ENCODE data around the gene NSA2. TPM values are rescaled to one million over a fixed set of nuclear protein-coding genes. Genes with fewer than 3 reads are reported as not detected.
A peak's percentile ranks its signal among the peaks of the same experiment; 100 is the strongest.
"Not testable (repeated sequence)": the region's sequence is repeated elsewhere in the genome, so short reads cannot be mapped to it uniquely, and the experiment has no call there.

NSA2 gene
- 70.5 and 88.6 TPM in 2 replicates for total RNA-seq (2014; rRNA removed; shearing (Covaris generic))

DNA sequence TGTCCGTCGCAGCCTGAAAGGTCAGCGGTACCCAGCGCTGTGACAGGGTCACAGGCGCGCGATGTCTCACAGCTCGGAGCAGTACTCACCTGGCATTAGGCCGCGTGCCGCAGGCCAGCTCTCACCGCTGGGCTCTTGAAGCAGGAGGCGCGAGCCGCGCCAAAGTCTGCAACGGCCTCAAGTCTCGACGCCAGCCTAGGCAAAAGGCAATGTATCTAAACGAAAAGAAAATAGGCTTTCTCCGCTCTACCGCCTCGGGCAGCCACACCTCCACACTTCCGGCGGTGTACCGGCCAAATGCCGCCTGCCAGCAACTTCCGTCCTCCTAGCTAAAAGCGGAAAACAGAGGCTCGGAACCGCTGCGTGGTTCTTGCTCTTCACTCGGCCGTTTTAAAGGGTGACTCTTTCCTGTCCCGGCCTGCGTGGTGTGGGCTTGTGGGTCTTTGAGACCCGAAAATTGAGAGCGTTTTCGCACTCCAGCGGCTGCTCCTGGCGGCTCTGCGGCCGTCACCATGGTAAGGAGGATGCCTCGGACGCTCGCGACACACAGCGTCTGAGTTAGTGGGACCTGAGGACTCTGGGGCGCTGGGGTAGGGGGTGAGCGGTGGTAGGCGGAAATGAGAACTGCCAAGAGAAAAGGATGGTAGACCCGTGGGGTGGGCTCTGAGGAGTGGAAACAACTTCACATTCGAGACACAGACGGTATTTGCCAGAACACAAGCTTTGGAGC, at the start of gene NSA2, which contains the start of gene GFM2:
Gene NSA2 (plus strand): TSS at position 401 of the 730 bp plus-strand sequence. CDS start 112 bp downstream, at position 513.
Gene GFM2 (minus strand): TSS at position 269 of the 730 bp plus-strand sequence. CDS start 3,375 bp downstream, outside the sequence.
- DNase-seq (ENCODE audit: low read depth), result peak; percentile 90

GRCh38 chr5:74717596-74717995, 49.5 kb upstream of the NSA2 start:
- no peak for DNase-seq (ENCODE audit: low read depth)

DNA sequence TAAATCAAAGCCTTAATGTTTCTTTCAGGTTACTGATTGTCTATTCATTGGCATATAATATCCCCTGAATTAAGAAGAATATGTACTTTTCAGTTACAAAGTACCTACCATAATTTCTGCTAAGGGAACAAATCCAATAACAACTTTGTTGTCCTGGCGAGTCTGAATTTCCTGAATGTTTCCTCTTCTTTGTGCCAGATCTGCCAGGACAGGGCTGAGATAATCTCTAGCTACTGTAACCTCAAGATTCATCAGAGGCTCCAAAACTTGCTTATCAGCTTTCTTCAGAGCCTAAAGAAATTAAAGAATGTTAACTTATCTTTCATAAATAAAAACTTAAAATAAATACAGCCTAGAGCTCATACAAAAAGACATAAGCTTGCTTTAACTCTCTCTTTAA, 44.8 kb upstream of the NSA2 start:
- DNase-seq (ENCODE audit: low read depth), result no peak

- DNase-seq (ENCODE audit: low read depth), result no peak
These were observed 41.7 kb upstream of the NSA2 start for GRCh38 chr5:74725331-74725730.

- no peak for DNase-seq (ENCODE audit: low read depth)
These were observed 30.3 kb upstream of the NSA2 start for GRCh38 chr5:74736759-74737158.

- no peak for DNase-seq (ENCODE audit: low read depth)
These were observed 28.6 kb upstream of the NSA2 start for GRCh38 chr5:74738406-74738805.

DNA sequence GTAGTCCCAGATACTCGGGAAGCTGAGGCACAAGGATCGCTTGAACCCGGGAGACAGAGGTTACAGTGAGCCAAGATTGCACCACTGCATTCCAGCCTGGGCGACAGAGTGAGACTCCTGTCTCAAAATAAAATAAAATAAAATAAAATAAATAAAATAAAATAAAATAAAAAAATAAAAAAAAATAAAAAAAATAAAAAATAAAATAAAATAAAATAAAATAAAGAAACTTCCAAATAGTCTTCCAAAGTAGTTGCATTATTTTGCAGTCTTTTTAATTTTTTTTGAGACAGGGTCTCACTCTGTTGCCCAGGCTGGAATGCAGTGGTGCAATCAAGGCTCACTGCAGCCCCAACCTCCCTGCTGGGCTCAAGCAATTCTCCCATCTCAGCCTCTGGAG, 18.3 kb upstream of the NSA2 start:
- not testable (repeated sequence) for DNase-seq (ENCODE audit: low read depth)

DNA sequence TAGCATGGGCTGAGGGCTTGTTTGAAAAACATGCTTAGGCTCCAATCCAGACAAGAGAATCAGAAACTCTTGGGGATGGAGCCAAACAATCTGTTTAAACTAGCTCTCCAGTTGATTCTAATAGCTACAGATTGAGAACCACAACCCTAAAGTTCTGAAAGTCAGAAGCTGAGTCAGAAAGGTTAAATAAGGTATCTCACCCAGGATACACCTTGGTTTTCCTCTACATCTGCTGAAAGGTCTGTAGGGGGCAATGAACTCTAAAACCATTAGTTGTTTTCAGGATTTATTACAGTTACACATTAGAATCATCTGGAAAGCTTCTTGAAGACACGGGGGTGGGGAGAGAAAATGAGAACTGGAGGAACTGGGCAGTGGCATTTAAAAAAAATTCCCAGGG, 5.8 kb upstream of the NSA2 start:
- no peak for DNase-seq (ENCODE audit: low read depth)

DNA sequence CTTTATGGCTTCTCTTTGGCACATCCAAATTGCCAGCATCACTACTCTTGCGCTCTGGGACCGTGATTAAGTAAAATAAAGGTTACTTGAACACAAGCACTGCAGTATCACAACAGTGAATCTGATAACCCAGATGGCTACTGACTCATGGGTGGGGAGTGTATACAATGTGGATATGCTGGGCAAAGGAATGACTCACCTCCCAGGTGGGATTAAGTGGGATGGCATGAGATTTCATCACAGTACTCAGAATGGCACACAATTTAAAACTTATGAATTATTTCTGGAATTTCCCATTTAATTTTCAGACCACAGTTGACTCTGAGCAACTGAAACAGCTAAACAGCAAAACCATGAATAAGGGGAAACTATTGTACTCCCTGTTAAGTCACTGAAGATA, 4.5 kb upstream of the NSA2 start:
- DNase-seq (ENCODE audit: low read depth), result peak; percentile 77

- DNase-seq (ENCODE audit: low read depth), result no peak
These were observed 3.5 kb upstream of the NSA2 start for GRCh38 chr5:74763504-74763903.

DNA sequence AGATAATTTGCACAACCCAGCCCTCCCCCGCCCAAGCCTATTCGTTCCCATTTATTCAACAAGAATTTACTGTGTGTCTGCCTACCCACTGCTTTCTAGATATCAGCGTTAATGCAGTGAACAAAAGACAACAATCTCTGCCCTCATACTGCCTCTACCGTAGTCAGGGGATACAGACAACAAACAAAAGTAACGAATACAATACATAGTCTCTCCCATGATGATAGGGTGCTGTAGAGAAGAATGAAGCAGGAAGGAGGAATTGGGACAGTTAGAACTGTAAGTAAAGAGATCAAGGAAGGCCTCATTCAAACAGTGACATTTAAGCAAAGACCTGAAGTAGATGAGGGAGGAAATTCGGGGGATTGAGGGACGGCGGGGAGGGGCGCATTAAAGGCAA, 1.8 kb upstream of the NSA2 start:
- DNase-seq (ENCODE audit: low read depth), result peak; percentile 24

DNA sequence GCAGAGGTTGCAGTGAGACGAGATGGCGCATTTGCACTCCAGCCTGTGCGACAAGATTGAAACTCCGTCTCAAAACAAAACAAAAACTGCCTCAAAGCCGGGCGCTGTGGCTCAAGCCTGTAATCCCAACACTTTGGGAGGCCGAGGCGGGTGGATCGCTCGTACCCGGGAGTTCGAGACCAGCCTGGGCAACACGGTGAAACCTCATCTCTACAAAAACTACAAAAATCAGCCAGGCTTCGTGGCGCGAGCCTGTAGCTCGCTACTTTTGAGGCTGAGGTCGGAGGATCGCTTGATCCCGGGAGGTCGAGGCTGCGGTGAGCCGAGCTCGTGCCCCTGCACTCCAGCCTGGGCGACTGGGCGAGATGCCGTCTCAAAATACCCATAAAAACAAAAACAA, 1.1 kb upstream of the NSA2 start:
- DNase-seq (ENCODE audit: low read depth), result no peak

DNA sequence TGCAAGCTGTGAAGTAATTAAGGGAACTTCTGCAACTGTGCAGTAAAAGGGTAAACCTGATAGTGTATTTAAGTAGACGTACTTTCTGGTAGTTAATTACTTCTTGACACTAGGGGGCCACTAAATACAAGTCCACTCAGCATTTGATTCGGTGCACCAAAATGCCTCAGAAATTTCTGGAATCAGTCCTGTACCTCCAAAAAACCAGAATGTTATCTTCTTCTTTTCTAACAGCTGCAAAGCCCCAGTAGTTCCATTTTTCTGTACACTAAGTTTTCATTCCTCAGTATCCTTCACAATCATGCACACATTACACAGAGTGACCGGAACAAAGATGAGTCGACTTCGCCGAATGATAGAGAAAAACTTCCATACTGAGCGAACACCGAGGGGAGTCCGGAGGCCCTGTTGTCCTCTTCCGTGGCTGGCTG, 616 bp upstream of the NSA2 start:
- DNase-seq (ENCODE audit: low read depth), result no peak

- DNase-seq (ENCODE audit: low read depth), result peak; percentile 44
These were observed 497 bp downstream of the NSA2 start for GRCh38 chr5:74767579-74767913.

DNA sequence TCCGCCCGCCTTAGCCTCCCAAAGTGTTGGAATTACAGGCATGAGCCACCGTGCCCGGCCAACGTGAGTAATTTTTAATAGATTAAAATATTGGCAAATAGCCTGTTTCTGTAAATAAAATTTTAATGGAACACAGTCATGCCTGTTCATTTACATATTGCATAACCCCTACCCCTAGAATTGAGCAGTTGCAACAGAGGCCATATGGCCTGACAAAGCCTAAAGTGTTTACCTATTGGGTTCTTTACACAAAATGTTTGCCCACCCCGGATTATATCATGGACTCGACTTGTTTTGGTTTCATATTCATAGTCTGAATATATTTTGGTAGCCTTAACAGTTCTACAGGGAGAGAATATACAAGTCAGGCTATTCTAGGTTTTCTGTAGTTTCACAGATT, 5.3 kb downstream of the NSA2 start:
- no peak for DNase-seq (ENCODE audit: low read depth)

- DNase-seq (ENCODE audit: low read depth), result no peak
These were observed 11.6 kb downstream of the NSA2 start for GRCh38 chr5:74778609-74779008.

GRCh38 chr5:74786851-74787250, 19.8 kb downstream of the NSA2 start:
- DNase-seq (ENCODE audit: low read depth), result no peak

DNA sequence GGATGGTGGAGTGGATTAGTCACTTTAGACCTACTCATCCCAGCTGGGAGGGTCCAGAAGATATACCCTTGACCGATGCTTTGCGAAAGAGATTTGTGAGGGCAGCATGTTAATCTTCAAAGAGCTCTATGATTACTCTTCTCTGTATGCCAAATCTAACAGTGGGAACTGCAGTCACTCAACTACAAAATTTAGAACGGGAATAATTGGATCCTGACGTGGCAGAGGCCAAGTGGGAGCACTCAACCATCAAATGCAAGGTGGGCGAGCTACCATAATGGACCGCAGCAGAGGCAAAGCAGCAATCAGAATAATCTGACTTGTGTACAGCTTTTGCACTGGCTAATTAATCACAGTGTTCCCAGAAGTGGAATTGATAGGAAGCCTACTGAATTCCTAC, 20.4 kb downstream of the NSA2 start:
- DNase-seq (ENCODE audit: low read depth), result no peak

GRCh38 chr5:74791669-74792068, 24.6 kb downstream of the NSA2 start:
- DNase-seq (ENCODE audit: low read depth), result not testable (repeated sequence)

DNA sequence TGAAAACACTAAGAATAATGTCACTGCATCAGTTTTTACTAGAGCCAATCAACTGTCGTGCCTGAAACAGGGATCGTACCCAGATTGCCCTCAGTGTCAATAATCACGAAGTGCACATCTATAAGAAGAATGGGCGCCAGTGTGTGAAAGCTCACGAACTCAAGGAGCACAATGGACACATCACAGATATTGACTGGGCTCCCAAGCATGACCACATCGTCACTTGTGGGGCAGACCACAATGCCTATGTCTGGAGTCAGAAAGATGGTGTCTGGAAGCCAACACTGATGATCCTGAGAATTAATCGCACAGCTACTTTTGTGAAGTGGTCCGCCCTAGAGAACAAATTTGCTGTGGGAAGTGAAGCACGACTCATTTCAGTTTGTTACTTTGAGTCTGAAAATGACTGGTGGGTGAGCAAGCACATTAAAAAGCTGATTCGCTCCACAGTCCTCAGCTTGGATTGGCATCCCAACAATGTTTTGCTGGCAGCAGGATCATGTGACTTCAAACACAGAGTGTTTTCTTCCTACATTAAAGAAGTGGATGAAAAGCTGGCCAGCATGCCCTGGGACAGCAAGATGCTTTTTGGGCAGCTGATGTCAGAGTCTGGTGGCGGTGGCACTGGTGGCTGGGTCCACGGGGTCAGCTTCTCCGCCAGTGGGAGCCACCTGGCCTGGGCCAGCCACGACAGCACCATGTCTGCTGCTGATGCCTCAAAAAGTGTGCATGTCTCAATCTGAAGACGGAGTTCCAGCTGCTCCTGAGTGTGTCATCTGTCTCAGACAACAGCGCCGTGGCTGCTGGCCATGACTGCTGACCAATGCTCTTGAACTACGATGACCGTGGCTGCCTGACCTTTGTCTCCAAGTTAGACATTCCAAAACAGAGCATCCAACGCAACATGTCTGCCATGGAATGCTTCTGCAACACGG, 32.2 kb downstream of the NSA2 start:
- no peak for DNase-seq (ENCODE audit: low read depth)

- DNase-seq (ENCODE audit: low read depth), result no peak
These were observed 34.1 kb downstream of the NSA2 start for GRCh38 chr5:74801197-74801596.

GRCh38 chr5:74801941-74802340, 34.9 kb downstream of the NSA2 start:
- no peak for DNase-seq (ENCODE audit: low read depth)

DNA sequence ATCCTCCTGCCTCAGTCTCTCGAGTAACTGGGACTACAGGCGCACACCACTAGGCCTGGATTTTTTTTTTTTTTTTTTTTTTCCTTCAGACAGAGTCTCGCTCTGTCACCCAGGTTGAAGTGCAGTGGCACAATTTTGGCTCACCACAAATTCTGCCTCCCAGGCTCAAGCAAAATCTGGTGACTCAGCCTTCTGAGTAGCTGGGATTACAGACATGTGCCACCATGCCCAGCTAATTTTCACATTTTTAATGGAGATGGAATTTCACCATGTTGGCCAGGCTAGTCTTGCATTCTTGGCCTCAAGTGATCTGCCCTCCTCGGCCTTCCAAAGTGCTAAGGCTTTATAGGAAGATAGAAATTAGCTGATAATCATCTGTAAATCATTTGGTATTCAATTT, 43.9 kb downstream of the NSA2 start:
- peak; percentile 55 for DNase-seq (ENCODE audit: low read depth)

Measured in RPMI7951 (cell line).